HL-60 (cell line): Measurements from ENCODE around the gene TRMT44.

Experiments
- DNase-seq, 2 experiments: peaks; one replicate each; pipeline ENCODE4 v3.0.0-alpha.2; 2010 to 2020; ENCODE audit warnings: low read depth in 1 of 2, low spot score in 1 of 2
- H3K27ac ChIP-seq: fragments of 250-450 bp; sonication (Bioruptor Pico); replicated peaks from 2 replicates; pipeline ENCODE4 v1.5.1; 2020; ENCODE audit warnings: mild to moderate bottlenecking, moderate library complexity
- H3K27me3 ChIP-seq: fragments of 250-450 bp; sonication (Bioruptor Pico); 2 replicates; pipeline ENCODE4 v1.5.1; 2021; ENCODE audit warnings: mild to moderate bottlenecking, moderate library complexity; ENCODE audit not compliant: insufficient read depth, poor library complexity, severe bottlenecking
- H3K4me3 ChIP-seq: replicated peaks from 2 replicates; pipeline ENCODE4 v1.5.1; 2011; ENCODE audit warnings: mild to moderate bottlenecking, control low read depth, low read length; ENCODE audit not compliant: insufficient read depth
- CTCF ChIP-seq: IDR thresholded peaks from one replicate; pipeline ENCODE4 v1.5.1; 2011; ENCODE audit warnings: low read length, control low read depth, inconsistent platforms; ENCODE audit not compliant: insufficient read depth
- GABPA ChIP-seq: IDR thresholded peaks from 2 replicates; pipeline ENCODE4 v1.6.1; 2012; ENCODE audit warnings: low read depth
- POLR2AphosphoS5 ChIP-seq: IDR thresholded peaks from 2 replicates; pipeline ENCODE4 v1.6.1; 2012; ENCODE audit warnings: low read depth
- REST ChIP-seq: IDR thresholded peaks from 2 replicates; pipeline ENCODE4 v1.6.1; 2012; ENCODE audit warnings: low read depth; ENCODE audit not compliant: insufficient replicate concordance
- SPI1 ChIP-seq: IDR thresholded peaks from 2 replicates; pipeline ENCODE4 v1.6.1; 2012; ENCODE audit warnings: low read depth, mild to moderate bottlenecking, borderline replicate concordance

The TRMT44 gene

GRCh38 chr4:8473920-8474590, 33.5 kb downstream of the TRMT44 start:
- TF ChIP-seq CTCF, result no peak
- Histone ChIP-seq H3K27ac (no peak overlapping the region), H3K27me3 (no peaks in the 10 kb centered on the region), H3K4me3 (no peak overlapping the region)
- no peak for DNase-seq

GRCh38 chr4:8474856-8475255, 34.3 kb downstream of the TRMT44 start:
- Histone ChIP-seq H3K27me3 (no peaks in the 10 kb centered on the region), H3K27ac (no peak overlapping the region), H3K4me3 (no peak overlapping the region)
- no peak for DNase-seq
- no peak for TF ChIP-seq CTCF
- no peak for TF ChIP-seq SPI1
- no peak for TF ChIP-seq POLR2AphosphoS5
- TF ChIP-seq REST, result no peak
- TF ChIP-seq GABPA, result no peak

- no peak overlapping the region for H3K27ac ChIP-seq
- TF ChIP-seq POLR2AphosphoS5 (no peak), SPI1 (no peak), CTCF (no peak), GABPA (no peak), REST (no peak)
- H3K27me3 ChIP-seq, result no peaks in the 10 kb centered on the region
- no peak for DNase-seq
- no peak overlapping the region for H3K4me3 ChIP-seq
Measured at GRCh38 chr4:8475751-8476575, 35.4 kb downstream of the TRMT44 start.
